HepG2 (cell line): Measurements from ENCODE around the gene CBLN1. TPM values are rescaled to one million over a fixed set of nuclear protein-coding genes. Genes with fewer than 3 reads are reported as not detected.

Experiments used
- ATAC-seq: fragments of 200-7000 bp; cut with Tn5 transposase; 3 replicates; pipeline ENCODE4 v1.9.1; 2020; ENCODE audit warnings: mild to moderate bottlenecking, moderate library complexity
- BruUV-seq: library from RNA; stranded (reverse); fragments of 400-500 nt; replicated peaks from 2 replicates; lab custom pipeline; 2021; lab: Mats Ljungman, UMichigan
- CTCF ChIA-PET: fragments of 300-600 bp; formaldehyde crosslinking; extraction: SDS; loops from one replicate; lab custom pipeline; 2021; ENCODE audit warnings: low total read pairs, inconsistent platforms, low intra/inter-chr PET ratio; lab: Yijun Ruan, JAX
- POLR2A ChIA-PET: fragments of 350-600 bp; sonication (Branson Sonifier 250); formaldehyde crosslinking; loops from one replicate; lab custom pipeline; 2020; ENCODE audit warnings: antibody characterized with exemption, inconsistent platforms; lab: Yijun Ruan, JAX
- DNase-seq: peaks from one replicate; pipeline ENCODE4 v3.0.0-alpha.2; 2015; ENCODE audit warnings: low spot score
- FAIRE-seq: peaks from 3 replicates; lab custom pipeline; 2011; peaks lifted over from hg19 to GRCh38; lab: Jason Lieb, UNC
- H2AFZ ChIP-seq: one replicate; pipeline ENCODE4 v1.6.1; 2011; ENCODE audit warnings: low read length, inconsistent platforms
- H3K27ac ChIP-seq: fragments of 300-600 bp; 3 replicates; pipeline ENCODE4 v1.8.0; 2011; ENCODE audit warnings: mixed run types, mild to moderate bottlenecking, mixed read lengths, low read length, inconsistent platforms; ENCODE audit not compliant: insufficient read depth; ENCODE audit errors: extremely low read length
- H3K27me3 ChIP-seq, 2 experiments: fragments of 200-600 bp in 1 of 2; 2 replicates in 1 of 2; 3 replicates in 1 of 2; pipeline versions ENCODE4 v1.6.0 to v1.8.0; 2011; ENCODE audit warnings: low read length in 2 of 2, mild to moderate bottlenecking in 2 of 2, moderate library complexity in 2 of 2, inconsistent platforms in 1 of 2; ENCODE audit not compliant: insufficient read depth in 2 of 2, control insufficient read depth in 1 of 2
- H3K36me3 ChIP-seq, 2 experiments: fragments of 200-600 bp in 1 of 2; replicated peaks in 1 of 2; 2 replicates in 1 of 2; 3 replicates in 1 of 2; pipeline versions ENCODE4 v1.5.1 to v1.8.0; 2011; ENCODE audit warnings: low read length in 2 of 2, inconsistent platforms in 1 of 2; ENCODE audit not compliant: insufficient read depth in 2 of 2, control insufficient read depth in 1 of 2
- H3K4me1 ChIP-seq: 2 replicates; pipeline ENCODE4 v1.5.1; 2012; ENCODE audit warnings: low read length, inconsistent platforms; ENCODE audit not compliant: insufficient read depth
- H3K4me2 ChIP-seq: 2 replicates; pipeline ENCODE4 v1.6.0; 2011; ENCODE audit warnings: low read depth, low read length, inconsistent platforms
- H3K4me3 ChIP-seq, 3 experiments: fragments of 200-600 bp in 1 of 3; sonication (generic), shearing (Covaris generic) in 1 of 3; replicated peaks in 1 of 3; 2 replicates each; pipeline ENCODE4 v1.5.1; 2011 to 2016; ENCODE audit warnings: low read length in 3 of 3, inconsistent platforms in 2 of 3, low read depth in 2 of 3, mild to moderate bottlenecking in 2 of 3, control low read depth in 1 of 3, mixed read lengths in 1 of 3; ENCODE audit not compliant: insufficient read depth in 1 of 3
- H3K79me2 ChIP-seq: one replicate; pipeline ENCODE4 v1.6.1; 2011; ENCODE audit warnings: low read length, inconsistent platforms; ENCODE audit not compliant: insufficient read depth
- H3K9ac ChIP-seq: 2 replicates; pipeline ENCODE4 v1.6.0; 2011; ENCODE audit warnings: mild to moderate bottlenecking, low read depth, low read length, inconsistent platforms; ENCODE audit not compliant: insufficient read depth
- H3K9me3 ChIP-seq: 2 replicates; pipeline ENCODE4 v1.5.1; 2012; ENCODE audit warnings: mild to moderate bottlenecking, low read length
- H4K20me1 ChIP-seq: 2 replicates; pipeline ENCODE4 v1.6.0; 2011; ENCODE audit warnings: inconsistent platforms, mild to moderate bottlenecking, low read length, moderate library complexity; ENCODE audit not compliant: insufficient read depth
- MAFF ChIP-seq: IDR thresholded peaks from 2 replicates; pipeline ENCODE4 v1.6.1; 2011; ENCODE audit warnings: low read depth, low read length, improper control_type of control experiment
- MAFK ChIP-seq, 2 experiments: IDR thresholded peaks in 1 of 2; conservative IDR thresholded peaks in 1 of 2; 2 replicates each; pipeline ENCODE4 v1.6.1; 2011; ENCODE audit warnings: improper control_type of control experiment in 2 of 2, low read length in 2 of 2
- SP1 ChIP-seq, 2 experiments: fragments of 450-650 bp in 1 of 2; sonication (generic) in 1 of 2; formaldehyde crosslinking in 1 of 2; IDR thresholded peaks; 2 replicates each; pipeline versions ENCODE4 v1.4.0 to v1.6.1; 2016 to 2020; ENCODE audit warnings: missing genetic modification reagents in 1 of 2
- TCF7 ChIP-seq: sonication (generic); IDR thresholded peaks from 2 replicates; pipeline ENCODE4 v1.6.1; 2016; ENCODE audit warnings: antibody characterized with exemption, low read depth
- ZBED4 ChIP-seq: sonication (generic); formaldehyde crosslinking; IDR thresholded peaks from 2 replicates; pipeline ENCODE4 v1.4.0; 2020; ENCODE audit warnings: missing genetic modification reagents, borderline replicate concordance
- ZFAT ChIP-seq: sonication (generic); formaldehyde crosslinking; conservative IDR thresholded peaks from 2 replicates; pipeline ENCODE4 v1.8.1; 2023; ENCODE audit warnings: missing genetic modification reagents, inconsistent platforms
- ZFX ChIP-seq: sonication (generic); formaldehyde crosslinking; IDR thresholded peaks from 2 replicates; pipeline ENCODE4 v1.4.0; 2020; ENCODE audit warnings: mild to moderate bottlenecking, low read depth, missing genetic modification reagents, moderate library complexity
- ZNF501 ChIP-seq: sonication (generic); formaldehyde crosslinking; IDR thresholded peaks from 2 replicates; pipeline ENCODE4 v1.5.1; 2020; ENCODE audit warnings: mild to moderate bottlenecking, moderate library complexity, missing genetic modification reagents
- ZNF773 ChIP-seq: sonication (generic); formaldehyde crosslinking; IDR thresholded peaks from 2 replicates; pipeline ENCODE4 v1.4.0; 2020; ENCODE audit warnings: missing genetic modification reagents, borderline replicate concordance
- ZNF878 ChIP-seq: sonication (generic); formaldehyde crosslinking; IDR thresholded peaks from 2 replicates; pipeline ENCODE4 v1.8.1; 2023; ENCODE audit warnings: mild to moderate bottlenecking, missing genetic modification reagents, moderate library complexity
- ZSCAN29 ChIP-seq: sonication (generic); formaldehyde crosslinking; conservative IDR thresholded peaks from 2 replicates; pipeline ENCODE4 v1.4.0; 2020; ENCODE audit warnings: mild to moderate bottlenecking, missing genetic modification reagents
- in situ Hi-C: cut with HindIII; loops from 2 replicates; pipeline ENCODE4 v1.10.0; 2017; ENCODE audit warnings: low pct_unique_long_range_greater_than_20kb; ENCODE audit not compliant: extremely low pct_ligation_motif_present
- intact Hi-C: fragments of 100-400 bp; cut with micrococcal nuclease; formaldehyde crosslinking; loops from one replicate; pipeline ENCODE4 v1.10.0; 2022; ENCODE audit not compliant: unreplicated experiment
- polyA plus RNA-seq, 8 experiments: library from polyadenylated mRNA; depleted of rRNA in 3 of 8; stranded (reverse) in 7 of 8; unstranded in 1 of 8; fragments of >200 nt; fragmentation: Illumina TruSeq in 4 of 8; extraction: Trizol in 4 of 8; gene quantifications; 2 replicates each; pipeline versions ENCODE4 v1.2.1 to v1.2.3, GENCODE V29; 2011 to 2016; ENCODE audit warnings: low read depth in 4 of 8, missing spikeins in 1 of 8, mixed read lengths in 1 of 8; ENCODE audit not compliant: insufficient read depth in 1 of 8
- total RNA-seq, 5 experiments: library from RNA; depleted of rRNA; stranded (reverse); fragments of >200 nt; fragmentation: Illumina TruSeq; extraction: Trizol; gene quantifications; 2 replicates each; pipeline ENCODE4 v1.2.3, GENCODE V29; 2016; ENCODE audit warnings: low read depth in 1 of 5

The CBLN1 gene
- total and polyA plus RNA-seq, 2 of the 13 experiments (the other 11 are each of a cell fraction or from before 2014, with no cell fraction given) = not detected

DNA sequence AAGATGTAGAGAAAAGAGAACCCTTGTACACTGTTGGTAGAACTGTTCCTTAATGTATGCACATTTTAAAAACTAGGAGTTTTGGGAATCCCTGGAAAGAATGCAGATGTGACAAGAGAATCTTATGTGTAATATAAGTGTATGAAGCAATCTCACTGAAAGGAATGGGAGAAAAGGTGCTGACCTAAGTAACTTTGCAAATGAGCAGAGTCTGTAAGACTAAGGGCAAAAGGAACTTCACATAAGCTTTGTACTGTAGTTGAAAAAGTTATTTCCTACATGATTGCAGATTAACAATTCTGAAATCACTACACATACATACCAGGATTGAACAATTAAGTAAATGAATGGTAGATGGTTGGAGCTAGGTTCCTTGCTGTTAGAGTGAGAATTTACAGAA is 22.3 kb downstream of the CBLN1 start:
- Histone ChIP-seq H3K36me3 (no peaks in the 10 kb centered on the region), H3K9ac (no peak overlapping the region), H3K9me3 (no peaks in the 10 kb centered on the region), H3K4me2 (no peak overlapping the region), H3K4me3 (no peak overlapping the region), H3K27me3 (no peaks in the 10 kb centered on the region), H3K4me1 (no peaks in the 10 kb centered on the region), H4K20me1 (no peaks in the 10 kb centered on the region), H3K27ac (no peak overlapping the region), H2AFZ (no peak overlapping the region), H3K79me2 (no peaks in the 10 kb centered on the region)
- intact Hi-C loops (no loop called here), in situ Hi-C loops (no loop called here)
- ChIA-PET CTCF (no interaction called here), POLR2A (no interaction called here)
- ATAC-seq (no peak), DNase-seq (no peak), FAIRE-seq (no peak)
- TF ChIP-seq MAFK (conservative IDR thresholded peaks at IDR 0.05 in 1 of 2, IDR thresholded peaks at IDR 0.05 in 1 of 2; ENCODE audit: low read length in 2 of 2) = peak; percentile 38 to 59; a peak in 3 of 4 replicates
- TF ChIP-seq TCF7 = no peak
- TF ChIP-seq ZNF501 (CRISPR knock-in tag) = no peak
- no peak for TF ChIP-seq ZNF878 (CRISPR knock-in tag)
- no peak for TF ChIP-seq ZFX (CRISPR knock-in tag)
- no peak for TF ChIP-seq ZBED4 (CRISPR knock-in tag)
- no peak for TF ChIP-seq ZFAT (CRISPR knock-in tag)
- TF ChIP-seq SP1 (IDR thresholded peaks at IDR 0.05) = no peak
- no peak for TF ChIP-seq SP1 (CRISPR knock-in tag; IDR thresholded peaks at IDR 0.05)
- no peak for TF ChIP-seq ZNF773 (CRISPR knock-in tag)
- TF ChIP-seq ZSCAN29 (CRISPR knock-in tag) = no peak
- TF ChIP-seq MAFF = peak; percentile 49; the same call in 1 of the 2 replicates
- no TSS peak for BruUV-seq
